HCT116 (cell line): ENCODE data around the gene GPX7. TPM values are rescaled to one million over a fixed set of nuclear protein-coding genes. Genes with fewer than 3 reads are reported as not detected.

ENCODE experiments used
- ATAC-seq: fragments of 200-7000 bp; cut with Tn5 transposase; 2 replicates; pipeline ENCODE4 v1.9.1; 2020; ENCODE audit warnings: mild to moderate bottlenecking, moderate library complexity
- BruUV-seq: library from RNA; stranded (reverse); fragments of 400-500 nt; replicated peaks from 2 replicates; lab custom pipeline; 2021; lab: Mats Ljungman, UMichigan
- CTCF ChIA-PET: fragments of 300-600 bp; sonication (Branson Sonifier 250); formaldehyde crosslinking; loops from one replicate; lab custom pipeline; 2021; ENCODE audit warnings: antibody characterized with exemption; lab: Charles Lee
- POLR2A ChIA-PET: fragments of 300-600, 350-600 bp; sonication (Branson Sonifier 250); formaldehyde crosslinking; loops from one replicate; lab custom pipeline; 2021; ENCODE audit warnings: antibody characterized with exemption; lab: Charles Lee
- RAD21 ChIA-PET, 2 experiments: fragments of 300-600 bp; sonication (Branson Sonifier 250); formaldehyde crosslinking; loops; one replicate each; lab custom pipeline; 2023; ENCODE audit warnings: low total read pairs in 2 of 2; ENCODE audit not compliant: uncharacterized antibody in 2 of 2, unreplicated experiment in 2 of 2, low non-redundant PET in 1 of 2; lab: Charles Lee
- DNase-seq: peaks from one replicate; pipeline ENCODE4 v3.0.0-alpha.2; 2010; ENCODE audit warnings: low read depth, low spot score
- H2AFZ ChIP-seq: fragments of 200-600 bp; shearing (Covaris generic), sonication (generic); 2 replicates; pipeline ENCODE4 v1.6.1; 2017; ENCODE audit warnings: low read depth, mixed run types, mixed read lengths, antibody characterized with exemption, low read length; ENCODE audit not compliant: poor library complexity, severe bottlenecking
- H3K27ac ChIP-seq: 2 replicates; pipeline ENCODE4 v1.5.1; 2012; ENCODE audit warnings: low read depth, low read length
- H3K27me3 ChIP-seq: fragments of 200-600 bp; sonication (generic); 2 replicates; pipeline ENCODE4 v1.6.1; 2016; ENCODE audit warnings: mixed run types, low read length, mixed read lengths; ENCODE audit not compliant: insufficient read depth
- H3K36me3 ChIP-seq, 2 experiments: fragments of 200-500 bp in 1 of 2; fragments of 200-600 bp in 1 of 2; sonication (Bioruptor generic) in 1 of 2; sonication (generic) in 1 of 2; 2 replicates each; pipeline versions ENCODE4 v1.5.1 to v1.6.1; 2014 to 2016; ENCODE audit warnings: low read length in 2 of 2, inconsistent platforms in 1 of 2, mixed read lengths in 1 of 2, mixed run types in 1 of 2; ENCODE audit not compliant: insufficient read depth in 2 of 2, control insufficient read depth in 1 of 2
- H3K4me1 ChIP-seq, 2 experiments: fragments of 200-600 bp in 1 of 2; sonication (generic) in 1 of 2; 2 replicates each; pipeline versions ENCODE4 v1.5.1 to v1.6.1; 2012 to 2017; ENCODE audit warnings: low read length in 2 of 2, inconsistent platforms in 1 of 2, mild to moderate bottlenecking in 1 of 2, mixed read lengths in 1 of 2, mixed run types in 1 of 2, moderate library complexity in 1 of 2; ENCODE audit not compliant: insufficient read depth in 2 of 2, control insufficient read depth in 1 of 2
- H3K4me2 ChIP-seq: fragments of 200-600 bp; sonication (generic); 2 replicates; pipeline ENCODE4 v1.6.1; 2017; ENCODE audit warnings: mixed run types, low read length, mixed read lengths
- H3K4me3 ChIP-seq, 2 experiments: fragments of 200-600 bp in 1 of 2; sonication (generic) in 1 of 2; replicated peaks in 1 of 2; 2 replicates each; pipeline ENCODE4 v1.5.1; 2011 to 2016; ENCODE audit warnings: low read length in 2 of 2, control low read depth in 1 of 2, low read depth in 1 of 2, mild to moderate bottlenecking in 1 of 2, mixed read lengths in 1 of 2, mixed run types in 1 of 2
- H3K79me2 ChIP-seq: fragments of 200-600 bp; sonication (generic); 2 replicates; pipeline ENCODE4 v1.6.1; 2017; ENCODE audit warnings: mild to moderate bottlenecking, mixed run types, low read length, moderate library complexity, mixed read lengths; ENCODE audit not compliant: insufficient read depth
- H3K9ac ChIP-seq: fragments of 200-600 bp; sonication (generic); 2 replicates; pipeline ENCODE4 v1.6.1; 2016; ENCODE audit warnings: low read length, mixed read lengths
- H3K9me2 ChIP-seq: fragments of 200-600 bp; sonication (generic), shearing (Covaris generic); 2 replicates; pipeline ENCODE4 v1.6.1; 2017; ENCODE audit warnings: mixed run types, mild to moderate bottlenecking, moderate library complexity; ENCODE audit not compliant: insufficient read depth
- H3K9me3 ChIP-seq, 2 experiments: fragments of 200-500 bp in 1 of 2; fragments of 200-600 bp in 1 of 2; sonication (Bioruptor generic) in 1 of 2; sonication (generic) in 1 of 2; 2 replicates each; pipeline ENCODE4 v1.6.1; 2014 to 2017; ENCODE audit warnings: low read length in 2 of 2, mixed read lengths in 2 of 2, inconsistent platforms in 1 of 2, low read depth in 1 of 2, mild to moderate bottlenecking in 1 of 2, mixed run types in 1 of 2, moderate library complexity in 1 of 2; ENCODE audit not compliant: control insufficient read depth in 1 of 2, insufficient read depth in 1 of 2
- H4K20me1 ChIP-seq: fragments of 200-600 bp; sonication (generic), shearing (Covaris generic); 2 replicates; pipeline ENCODE4 v1.6.1; 2017; ENCODE audit warnings: mixed run types, mild to moderate bottlenecking, moderate library complexity; ENCODE audit not compliant: insufficient read depth
- EZH2 ChIP-seq: fragments of 200-600 bp; sonication (generic); IDR thresholded peaks from 2 replicates; pipeline ENCODE4 v1.6.1; 2017; ENCODE audit warnings: antibody characterized with exemption, mixed run types
- EZH2phosphoT487 ChIP-seq: fragments of 200-600 bp; IDR thresholded peaks from 2 replicates; pipeline ENCODE4 v1.6.1; 2018; ENCODE audit warnings: antibody characterized with exemption, borderline replicate concordance
- REST ChIP-seq: IDR thresholded peaks from 2 replicates; pipeline ENCODE4 v1.6.1; 2012; ENCODE audit warnings: low read depth
- SIN3A ChIP-seq: IDR thresholded peaks from 2 replicates; pipeline ENCODE4 v1.6.1; 2012; ENCODE audit warnings: low read depth
- SP1 ChIP-seq: IDR thresholded peaks from 2 replicates; pipeline ENCODE4 v1.6.1; 2012; ENCODE audit warnings: low read depth
- SRF ChIP-seq: IDR thresholded peaks from 2 replicates; pipeline ENCODE4 v1.6.1; 2012; ENCODE audit warnings: low read depth
- ZBTB33 ChIP-seq: IDR thresholded peaks from 2 replicates; pipeline ENCODE4 v1.6.1; 2011; ENCODE audit warnings: mild to moderate bottlenecking, low read length, moderate library complexity; ENCODE audit not compliant: insufficient replicate concordance; ENCODE audit errors: extremely low read depth
- intact Hi-C: fragments of 100-400 bp; cut with micrococcal nuclease; formaldehyde crosslinking; loops from 2 replicates; pipeline ENCODE4 v1.10.0; 2022
- total RNA-seq: library from RNA; stranded (reverse); gene quantifications from one replicate; pipeline ENCODE4 v1.2.1, GENCODE V29; 2021; ENCODE audit not compliant: unreplicated experiment

The GPX7 gene
- total RNA-seq, 1 experiment from 2014 or later = not detected

- Histone ChIP-seq H3K4me3 (no peak overlapping the region), H4K20me1 (no peaks in the 10 kb centered on the region), H3K4me2 (no peak overlapping the region), H3K27ac (no peak overlapping the region), H3K4me1 (peaks cover 0 to 7% of the 10 kb centered on the region in 2 experiments; a peak in 1 of 4 replicates), H3K9me2 (no peaks in the 10 kb centered on the region), H3K9me3 (no peaks in the 10 kb centered on the region), H3K36me3 (no peaks in the 10 kb centered on the region), H3K27me3 (no peaks in the 10 kb centered on the region), H3K9ac (no peak overlapping the region), H2AFZ (no peak overlapping the region), H3K79me2 (no peaks in the 10 kb centered on the region)
- no TSS peak for BruUV-seq
- no peak for TF ChIP-seq EZH2
- TF ChIP-seq EZH2phosphoT487 = no peak
- TF ChIP-seq SRF = no peak
- no peak for TF ChIP-seq ZBTB33
- ChIA-PET CTCF (no interaction called here), POLR2A (no interaction called here), RAD21 (no interaction called here)
- no peak for DNase-seq
- no peak for ATAC-seq
- intact Hi-C loops = no loop called here
These were observed 42.3 kb upstream of the GPX7 start for GRCh38 chr1:52559875-52560274.

- H3K27me3 ChIP-seq = no peaks in the 10 kb centered on the region
- BruUV-seq = no TSS peak
- CTCF ChIA-PET = no interaction called here
- H3K36me3 ChIP-seq = no peaks in the 10 kb centered on the region
- H4K20me1 ChIP-seq = no peaks in the 10 kb centered on the region
- RAD21 ChIA-PET = no interaction called here
- no peak for TF ChIP-seq SIN3A
- no peak for TF ChIP-seq REST
- no peak for TF ChIP-seq SP1
- no peak for TF ChIP-seq EZH2phosphoT487
- TF ChIP-seq, all 23 proteins: peak for 0
- no peak overlapping the region for H3K4me2 ChIP-seq
- H3K9me3 ChIP-seq = no peaks in the 10 kb centered on the region
- ATAC-seq = no peak
- H3K9ac ChIP-seq = no peak overlapping the region
- H3K79me2 ChIP-seq = no peaks in the 10 kb centered on the region
- no peaks in the 10 kb centered on the region for H3K4me1 ChIP-seq
- DNase-seq = no peak
- intact Hi-C loops = no loop called here
- no peaks in the 10 kb centered on the region for H3K9me2 ChIP-seq
- H2AFZ ChIP-seq = no peak overlapping the region
- no peak overlapping the region for H3K27ac ChIP-seq
- POLR2A ChIA-PET = no interaction called here
- no peak overlapping the region for H3K4me3 ChIP-seq
These were observed 39.4 kb upstream of the GPX7 start for GRCh38 chr1:52562766-52563165.
